Cerebellar cortex (tissue), 1 donor: ENCODE data around the gene THRAP3.
"Not testable (repeated sequence)": the region's sequence is repeated elsewhere in the genome, so short reads cannot be mapped to it uniquely, and the experiment has no call there.

Experiments used
- DNase-seq: peaks from one replicate; pipeline ENCODE4 v3.0.0-alpha.2; 2015; ENCODE audit warnings: low spot score

THRAP3 gene

GRCh38 chr1:36251794-36252481, 27.7 kb downstream of the THRAP3 start:
- no peak for DNase-seq

GRCh38 chr1:36252482-36252824, 28.2 kb downstream of the THRAP3 start:
- not testable (repeated sequence) for DNase-seq

- DNase-seq, result no peak
Observed at GRCh38 chr1:36253161-36253862, 29.1 kb downstream of the THRAP3 start.

- DNase-seq, result no peak
Observed at GRCh38 chr1:36256558-36257374, 32.5 kb downstream of the THRAP3 start.

- DNase-seq, result no peak
Observed at GRCh38 chr1:36257375-36257767, 33.1 kb downstream of the THRAP3 start.

GRCh38 chr1:36258960-36259344, 34.7 kb downstream of the THRAP3 start:
- no peak for DNase-seq

- DNase-seq, result no peak
Observed at GRCh38 chr1:36268981-36269380, 44.7 kb downstream of the THRAP3 start.

- DNase-seq, result no peak
Observed at GRCh38 chr1:36269408-36269838, 45.2 kb downstream of the THRAP3 start.

GRCh38 chr1:36273024-36273423, 48.8 kb downstream of the THRAP3 start:
- no peak for DNase-seq

- DNase-seq, result no peak
Observed at GRCh38 chr1:36274201-36274600, 50.0 kb downstream of the THRAP3 start.

GRCh38 chr1:36276688-36277087, 52.4 kb downstream of the THRAP3 start:
- no peak for DNase-seq

- no peak for DNase-seq
Observed at GRCh38 chr1:36279110-36279788, 55.0 kb downstream of the THRAP3 start.

- DNase-seq, result no peak
Observed at GRCh38 chr1:36279789-36280296, 55.6 kb downstream of the THRAP3 start.

- DNase-seq, result no peak
Observed at GRCh38 chr1:36284061-36284460, 59.8 kb downstream of the THRAP3 start.

- DNase-seq, result no peak
Observed at GRCh38 chr1:36284517-36284916, 60.3 kb downstream of the THRAP3 start.

GRCh38 chr1:36285443-36286101, 61.3 kb downstream of the THRAP3 start:
- peak; percentile 92 for DNase-seq

GRCh38 chr1:36286802-36287201, 62.6 kb downstream of the THRAP3 start:
- no peak for DNase-seq

- DNase-seq, result no peak
Observed at GRCh38 chr1:36287595-36287994, 63.4 kb downstream of the THRAP3 start.

GRCh38 chr1:36295390-36295789, 71.1 kb downstream of the THRAP3 start:
- no peak for DNase-seq

- no peak for DNase-seq
Observed at GRCh38 chr1:36297062-36297461, 72.8 kb downstream of the THRAP3 start.

- no peak for DNase-seq
Observed at GRCh38 chr1:36298640-36299039, 74.4 kb downstream of the THRAP3 start.

- no peak for DNase-seq
Observed at GRCh38 chr1:36300526-36300925, 76.3 kb downstream of the THRAP3 start.
